ENCODE data around the gene B4GALNT4.
"Not testable (repeated sequence)": the region's sequence is repeated elsewhere in the genome, so short reads cannot be mapped to it uniquely, and the experiment has no call there.

Gene B4GALNT4

DNA sequence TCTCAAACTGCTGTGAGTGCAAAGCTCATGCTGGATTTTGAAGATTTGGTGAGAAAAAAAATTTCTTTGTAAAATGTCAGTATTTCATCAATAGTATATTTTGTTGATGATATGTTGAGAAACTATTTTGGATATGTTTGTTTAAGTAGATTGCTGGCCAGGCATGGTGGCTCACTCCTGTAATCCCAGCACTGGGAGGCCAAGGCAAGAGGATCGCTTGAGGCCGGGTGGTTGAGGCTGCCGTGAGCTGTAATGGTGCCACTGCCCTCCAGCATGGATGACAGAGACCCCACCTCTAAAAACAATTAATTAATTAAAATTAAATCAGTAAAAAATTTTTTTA, 41.7 kb upstream of the B4GALNT4 start:
- TF ChIP-seq, protein P1, sequence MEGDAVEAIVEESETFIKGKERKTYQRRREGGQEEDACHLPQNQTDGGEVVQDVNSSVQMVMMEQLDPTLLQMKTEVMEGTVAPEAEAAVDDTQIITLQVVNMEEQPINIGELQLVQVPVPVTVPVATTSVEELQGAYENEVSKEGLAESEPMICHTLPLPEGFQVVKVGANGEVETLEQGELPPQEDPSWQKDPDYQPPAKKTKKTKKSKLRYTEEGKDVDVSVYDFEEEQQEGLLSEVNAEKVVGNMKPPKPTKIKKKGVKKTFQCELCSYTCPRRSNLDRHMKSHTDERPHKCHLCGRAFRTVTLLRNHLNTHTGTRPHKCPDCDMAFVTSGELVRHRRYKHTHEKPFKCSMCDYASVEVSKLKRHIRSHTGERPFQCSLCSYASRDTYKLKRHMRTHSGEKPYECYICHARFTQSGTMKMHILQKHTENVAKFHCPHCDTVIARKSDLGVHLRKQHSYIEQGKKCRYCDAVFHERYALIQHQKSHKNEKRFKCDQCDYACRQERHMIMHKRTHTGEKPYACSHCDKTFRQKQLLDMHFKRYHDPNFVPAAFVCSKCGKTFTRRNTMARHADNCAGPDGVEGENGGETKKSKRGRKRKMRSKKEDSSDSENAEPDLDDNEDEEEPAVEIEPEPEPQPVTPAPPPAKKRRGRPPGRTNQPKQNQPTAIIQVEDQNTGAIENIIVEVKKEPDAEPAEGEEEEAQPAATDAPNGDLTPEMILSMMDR (conservative IDR thresholded peaks at IDR 0.05; ENCODE audit: low read depth, low read length): no peak
- no peak overlapping the region for H3K4me3 ChIP-seq (ENCODE audit: low read length)
- no peak for DNase-seq (ENCODE audit: low read depth)

- H3K4me3 ChIP-seq (ENCODE audit: low read length): no peak overlapping the region
- DNase-seq (ENCODE audit: low read depth): no peak
- TF ChIP-seq, protein P1 (conservative IDR thresholded peaks at IDR 0.05; ENCODE audit: low read depth, low read length): no peak
Observed at GRCh38 chr11:328012-328411, 41.3 kb upstream of the B4GALNT4 start.

- not testable (repeated sequence) for H3K4me3 ChIP-seq (ENCODE audit: low read length)
Observed at GRCh38 chr11:328516-329100, 40.7 kb upstream of the B4GALNT4 start.

DNA sequence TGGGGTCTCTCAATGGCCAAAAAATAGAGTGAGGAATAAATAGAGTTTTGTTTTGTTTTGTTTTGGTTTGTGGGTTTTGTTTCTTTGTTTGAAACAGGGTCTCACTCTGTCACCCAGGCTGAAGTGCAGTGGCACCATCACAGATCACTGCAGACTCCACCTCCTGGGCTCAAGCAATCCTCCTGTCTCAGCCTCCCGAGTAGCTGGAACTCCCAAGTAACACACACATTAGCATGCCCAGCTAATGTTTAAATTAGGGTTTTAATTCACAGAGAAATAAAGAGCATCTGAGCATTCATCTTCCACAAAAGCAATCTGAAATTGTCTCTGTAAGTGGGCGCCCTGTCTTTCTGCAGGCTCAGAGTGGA, 39.4 kb upstream of the B4GALNT4 start:
- TF ChIP-seq, protein P1 (conservative IDR thresholded peaks at IDR 0.05; ENCODE audit: low read depth, low read length): no peak
- no peak for DNase-seq (ENCODE audit: low read depth)

More at GRCh38 chr11:328516-329100, 40.7 kb upstream of the B4GALNT4 start:
- DNase-seq (ENCODE audit: low read depth): not testable (repeated sequence)

DNA sequence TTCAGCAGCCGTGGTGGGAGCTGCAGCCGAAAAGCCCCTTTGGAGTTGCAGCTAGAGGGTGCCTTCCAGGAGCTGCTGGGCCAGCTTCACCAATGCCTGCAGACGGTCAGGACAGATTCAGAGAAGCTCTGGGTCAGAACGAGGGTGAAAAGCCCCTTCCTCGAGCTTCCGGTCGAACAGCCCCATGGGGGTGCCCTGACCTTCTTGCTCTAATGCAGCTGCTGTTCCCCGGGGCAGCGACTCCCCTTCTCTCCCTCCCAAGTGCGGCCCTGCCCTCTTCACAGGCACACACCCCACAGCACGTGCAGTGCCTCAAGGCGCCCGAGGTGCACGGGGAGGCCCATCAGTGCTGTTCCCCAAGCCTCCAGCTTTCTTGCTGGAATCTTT, 39.0 kb upstream of the B4GALNT4 start:
- H3K4me3 ChIP-seq (ENCODE audit: low read length): no peak overlapping the region
- TF ChIP-seq, protein P1 (conservative IDR thresholded peaks at IDR 0.05; ENCODE audit: low read depth, low read length): no peak
- no peak for DNase-seq (ENCODE audit: low read depth)

More for the DNA sequence above, 39.4 kb upstream of the B4GALNT4 start:
- no peak overlapping the region for H3K4me3 ChIP-seq (ENCODE audit: low read length)

- TF ChIP-seq, protein P1 (conservative IDR thresholded peaks at IDR 0.05; ENCODE audit: low read depth, low read length): no peak
- H3K4me3 ChIP-seq (ENCODE audit: low read length): no peak overlapping the region
- DNase-seq (ENCODE audit: low read depth): no peak
Observed at GRCh38 chr11:330694-331357, 38.5 kb upstream of the B4GALNT4 start.

- H3K4me3 ChIP-seq (ENCODE audit: low read length): no peak overlapping the region
- TF ChIP-seq, protein P1 (conservative IDR thresholded peaks at IDR 0.05; ENCODE audit: low read depth, low read length): no peak
- DNase-seq (ENCODE audit: low read depth): no peak
Observed at GRCh38 chr11:331358-332060, 37.8 kb upstream of the B4GALNT4 start.

All from retinal pigment epithelial cell (primary cell).